ENCODE results near the gene TRPM2. TPM values are rescaled to one million over a fixed set of nuclear protein-coding genes. Genes with fewer than 3 reads are reported as not detected.

The TRPM2 gene
- total RNA-seq, 1 donor from 2014 or later = 0.09 TPM

GRCh38 chr21:44427241-44428120 lies 74.1 kb downstream of the TRPM2 start:
- no peaks in the 10 kb centered on the region for H3K27me3 Mint-ChIP-seq (ENCODE audit: low read depth)
- DNase-seq (ENCODE audit: low spot score in 2 of 2, unreplicated experiment in 2 of 2) = peak in 1 of 2 experiments; percentile 36
- H3K36me3 Mint-ChIP-seq = no peaks in the 10 kb centered on the region
- H3K4me1 Mint-ChIP-seq = no peaks in the 10 kb centered on the region
- H3K4me3 Mint-ChIP-seq = no peak overlapping the region
- TF ChIP-seq, protein P1, sequence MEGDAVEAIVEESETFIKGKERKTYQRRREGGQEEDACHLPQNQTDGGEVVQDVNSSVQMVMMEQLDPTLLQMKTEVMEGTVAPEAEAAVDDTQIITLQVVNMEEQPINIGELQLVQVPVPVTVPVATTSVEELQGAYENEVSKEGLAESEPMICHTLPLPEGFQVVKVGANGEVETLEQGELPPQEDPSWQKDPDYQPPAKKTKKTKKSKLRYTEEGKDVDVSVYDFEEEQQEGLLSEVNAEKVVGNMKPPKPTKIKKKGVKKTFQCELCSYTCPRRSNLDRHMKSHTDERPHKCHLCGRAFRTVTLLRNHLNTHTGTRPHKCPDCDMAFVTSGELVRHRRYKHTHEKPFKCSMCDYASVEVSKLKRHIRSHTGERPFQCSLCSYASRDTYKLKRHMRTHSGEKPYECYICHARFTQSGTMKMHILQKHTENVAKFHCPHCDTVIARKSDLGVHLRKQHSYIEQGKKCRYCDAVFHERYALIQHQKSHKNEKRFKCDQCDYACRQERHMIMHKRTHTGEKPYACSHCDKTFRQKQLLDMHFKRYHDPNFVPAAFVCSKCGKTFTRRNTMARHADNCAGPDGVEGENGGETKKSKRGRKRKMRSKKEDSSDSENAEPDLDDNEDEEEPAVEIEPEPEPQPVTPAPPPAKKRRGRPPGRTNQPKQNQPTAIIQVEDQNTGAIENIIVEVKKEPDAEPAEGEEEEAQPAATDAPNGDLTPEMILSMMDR (IDR thresholded peaks at IDR 0.05; ENCODE audit: unreplicated experiment) = no peak
- H3K27ac Mint-ChIP-seq = no peak overlapping the region
- H3K9me3 Mint-ChIP-seq = peaks cover 16% of the 10 kb centered on the region

- H3K27ac Mint-ChIP-seq = no peak overlapping the region
- no peaks in the 10 kb centered on the region for H3K27me3 Mint-ChIP-seq (ENCODE audit: low read depth)
- H3K4me1 Mint-ChIP-seq = no peaks in the 10 kb centered on the region
- H3K9me3 Mint-ChIP-seq = peaks cover 16% of the 10 kb centered on the region
- no peaks in the 10 kb centered on the region for H3K36me3 Mint-ChIP-seq
- peak in 1 of 2 experiments; percentile 26 for DNase-seq (ENCODE audit: low spot score in 2 of 2, unreplicated experiment in 2 of 2)
- no peak overlapping the region for H3K4me3 Mint-ChIP-seq
- TF ChIP-seq, protein P1 (IDR thresholded peaks at IDR 0.05; ENCODE audit: unreplicated experiment) = no peak
Observed at GRCh38 chr21:44428281-44428960, 75.0 kb downstream of the TRPM2 start.

- Mint-ChIP-seq H3K36me3 (no peaks in the 10 kb centered on the region), H3K27ac (no peak overlapping the region), H3K4me1 (no peaks in the 10 kb centered on the region), H3K9me3 (peaks cover 16% of the 10 kb centered on the region), H3K27me3 (ENCODE audit: low read depth) (no peaks in the 10 kb centered on the region), H3K4me3 (no peak overlapping the region)
- DNase-seq (ENCODE audit: low spot score in 2 of 2, unreplicated experiment in 2 of 2) = no peak
- TF ChIP-seq, protein P1 (IDR thresholded peaks at IDR 0.05; ENCODE audit: unreplicated experiment) = no peak
Observed at GRCh38 chr21:44429894-44430293, 76.5 kb downstream of the TRPM2 start.

- Mint-ChIP-seq H3K9me3 (peaks cover 16% of the 10 kb centered on the region), H3K27me3 (ENCODE audit: low read depth) (no peaks in the 10 kb centered on the region), H3K27ac (no peak overlapping the region), H3K36me3 (no peaks in the 10 kb centered on the region), H3K4me1 (no peaks in the 10 kb centered on the region), H3K4me3 (no peak overlapping the region)
- peak in 1 of 2 experiments; percentile 2 for DNase-seq (ENCODE audit: low spot score in 2 of 2, unreplicated experiment in 2 of 2)
- TF ChIP-seq, protein P1 (IDR thresholded peaks at IDR 0.05; ENCODE audit: unreplicated experiment) = no peak
Observed at GRCh38 chr21:44431300-44431699, 77.9 kb downstream of the TRPM2 start.

- no peaks in the 10 kb centered on the region for H3K27me3 Mint-ChIP-seq (ENCODE audit: low read depth)
- TF ChIP-seq, protein P1 (IDR thresholded peaks at IDR 0.05; ENCODE audit: unreplicated experiment) = no peak
- no peak overlapping the region for H3K27ac Mint-ChIP-seq
- H3K4me1 Mint-ChIP-seq = no peaks in the 10 kb centered on the region
- H3K4me3 Mint-ChIP-seq = no peak overlapping the region
- H3K36me3 Mint-ChIP-seq = no peaks in the 10 kb centered on the region
- DNase-seq (ENCODE audit: low spot score in 2 of 2, unreplicated experiment in 2 of 2) = peak in 1 of 2 experiments; percentile 30
- H3K9me3 Mint-ChIP-seq = peaks cover 16% of the 10 kb centered on the region
Observed at GRCh38 chr21:44432841-44433790, 79.7 kb downstream of the TRPM2 start.

Measured in mesothelial cell of epicardium (in vitro differentiated cells).